Activated B cell treated with CpG ODN at 0.5 μM for 24 hours (primary cell): ENCODE measurements around the gene TTLL1. TPM values are rescaled to one million over a fixed set of nuclear protein-coding genes. Genes with fewer than 3 reads are reported as not detected.

Experiments used
- ATAC-seq: fragments of 200-7000 bp; cut with Tn5 transposase; one replicate; pipeline ENCODE4 v1.10.0; 2021; ENCODE audit warnings: low read depth, mild to moderate bottlenecking, moderate library complexity
- CTCF ChIA-PET: fragments of 350-600 bp; sonication (Branson Sonifier 250); formaldehyde crosslinking; loops from one replicate; lab custom pipeline; 2021; ENCODE audit warnings: antibody characterized with exemption; lab: Charles Lee
- POLR2A ChIA-PET: fragments of 350-600 bp; sonication (Branson Sonifier 250); formaldehyde crosslinking; loops from one replicate; lab custom pipeline; 2021; ENCODE audit warnings: antibody characterized with exemption; lab: Charles Lee
- DNase-seq: peaks from one replicate; pipeline ENCODE4 v3.0.0; 2022
- H3K27ac Mint-ChIP-seq: one replicate; pipeline ENCODE4 v1.8.0; 2020; ENCODE audit warnings: mixed read lengths
- H3K27me3 Mint-ChIP-seq: one replicate; pipeline ENCODE4 v1.8.0; 2021; ENCODE audit warnings: mixed read lengths
- H3K36me3 Mint-ChIP-seq: one replicate; pipeline ENCODE4 v1.8.0; 2021; ENCODE audit warnings: low read depth, mixed read lengths
- H3K4me1 Mint-ChIP-seq: one replicate; pipeline ENCODE4 v1.8.0; 2021; ENCODE audit warnings: mixed read lengths
- H3K4me3 Mint-ChIP-seq: one replicate; pipeline ENCODE4 v1.8.0; 2020; ENCODE audit warnings: mild to moderate bottlenecking, mixed read lengths
- H3K9me3 Mint-ChIP-seq: one replicate; pipeline ENCODE4 v1.8.0; 2020; ENCODE audit warnings: mixed read lengths
- intact Hi-C: fragments of 100-400 bp; cut with micrococcal nuclease; formaldehyde crosslinking; loops from one replicate; pipeline ENCODE4 v1.15.1; 2024
- total RNA-seq: library from RNA; stranded (reverse); gene quantifications from 2 replicates; pipeline ENCODE4 v1.2.3, GENCODE V29; 2022
- TF ChIP-seq, protein P1 (sequence below): fragments of 200-600 bp; IDR thresholded peaks from one replicate; pipeline ENCODE4 v1.8.0; 2022; ENCODE audit warnings: antibody characterized with exemption, mild to moderate bottlenecking

Gene TTLL1
- total RNA-seq, 1 donor from 2014 or later: 1.2 TPM

DNA sequence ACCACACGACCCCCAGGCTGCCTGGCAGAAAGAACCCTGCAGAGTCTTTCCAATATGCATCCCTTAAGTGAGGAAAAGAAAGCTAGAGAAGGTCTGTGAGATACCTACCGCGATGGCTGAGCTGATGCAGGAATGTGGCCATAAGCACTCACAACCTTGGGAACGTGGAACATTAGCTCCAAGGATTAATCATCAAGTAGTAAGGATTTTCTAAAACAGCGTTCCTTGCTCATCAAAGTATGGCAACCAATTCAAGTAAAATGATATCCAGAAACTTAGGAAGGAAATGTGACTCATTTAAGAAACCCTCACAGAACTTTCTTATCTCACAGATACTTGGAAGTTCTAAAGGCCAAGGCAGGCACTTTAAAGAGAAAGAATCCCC, 87.0 kb downstream of the TTLL1 start:
- Mint-ChIP-seq H3K4me1 (peaks cover 89% of the 10 kb centered on the region), H3K27ac (no peak overlapping the region), H3K4me3 (no peak overlapping the region), H3K27me3 (no peaks in the 10 kb centered on the region), H3K36me3 (no peaks in the 10 kb centered on the region), H3K9me3 (no peaks in the 10 kb centered on the region)
- ATAC-seq (no peak), DNase-seq (no peak)
- intact Hi-C loops: loop anchor here (5.0 kb wide), 1 partner anchor 35 kb away; no protein-coding TSS in a partner anchor
- TF ChIP-seq, protein P1, sequence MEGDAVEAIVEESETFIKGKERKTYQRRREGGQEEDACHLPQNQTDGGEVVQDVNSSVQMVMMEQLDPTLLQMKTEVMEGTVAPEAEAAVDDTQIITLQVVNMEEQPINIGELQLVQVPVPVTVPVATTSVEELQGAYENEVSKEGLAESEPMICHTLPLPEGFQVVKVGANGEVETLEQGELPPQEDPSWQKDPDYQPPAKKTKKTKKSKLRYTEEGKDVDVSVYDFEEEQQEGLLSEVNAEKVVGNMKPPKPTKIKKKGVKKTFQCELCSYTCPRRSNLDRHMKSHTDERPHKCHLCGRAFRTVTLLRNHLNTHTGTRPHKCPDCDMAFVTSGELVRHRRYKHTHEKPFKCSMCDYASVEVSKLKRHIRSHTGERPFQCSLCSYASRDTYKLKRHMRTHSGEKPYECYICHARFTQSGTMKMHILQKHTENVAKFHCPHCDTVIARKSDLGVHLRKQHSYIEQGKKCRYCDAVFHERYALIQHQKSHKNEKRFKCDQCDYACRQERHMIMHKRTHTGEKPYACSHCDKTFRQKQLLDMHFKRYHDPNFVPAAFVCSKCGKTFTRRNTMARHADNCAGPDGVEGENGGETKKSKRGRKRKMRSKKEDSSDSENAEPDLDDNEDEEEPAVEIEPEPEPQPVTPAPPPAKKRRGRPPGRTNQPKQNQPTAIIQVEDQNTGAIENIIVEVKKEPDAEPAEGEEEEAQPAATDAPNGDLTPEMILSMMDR: no peak
- CTCF ChIA-PET: interaction anchor here (1.5 to 2.0 kb wide), 2 partner anchors 79 to 134 kb away, joined by 3 to 8 read pairs; no protein-coding TSS in a partner anchor
- POLR2A ChIA-PET: interaction anchor here (3.0 kb wide), 1 partner anchor 12 kb away, joined by 21 read pairs; the partner anchor contains the start of gene PACSIN2

DNA sequence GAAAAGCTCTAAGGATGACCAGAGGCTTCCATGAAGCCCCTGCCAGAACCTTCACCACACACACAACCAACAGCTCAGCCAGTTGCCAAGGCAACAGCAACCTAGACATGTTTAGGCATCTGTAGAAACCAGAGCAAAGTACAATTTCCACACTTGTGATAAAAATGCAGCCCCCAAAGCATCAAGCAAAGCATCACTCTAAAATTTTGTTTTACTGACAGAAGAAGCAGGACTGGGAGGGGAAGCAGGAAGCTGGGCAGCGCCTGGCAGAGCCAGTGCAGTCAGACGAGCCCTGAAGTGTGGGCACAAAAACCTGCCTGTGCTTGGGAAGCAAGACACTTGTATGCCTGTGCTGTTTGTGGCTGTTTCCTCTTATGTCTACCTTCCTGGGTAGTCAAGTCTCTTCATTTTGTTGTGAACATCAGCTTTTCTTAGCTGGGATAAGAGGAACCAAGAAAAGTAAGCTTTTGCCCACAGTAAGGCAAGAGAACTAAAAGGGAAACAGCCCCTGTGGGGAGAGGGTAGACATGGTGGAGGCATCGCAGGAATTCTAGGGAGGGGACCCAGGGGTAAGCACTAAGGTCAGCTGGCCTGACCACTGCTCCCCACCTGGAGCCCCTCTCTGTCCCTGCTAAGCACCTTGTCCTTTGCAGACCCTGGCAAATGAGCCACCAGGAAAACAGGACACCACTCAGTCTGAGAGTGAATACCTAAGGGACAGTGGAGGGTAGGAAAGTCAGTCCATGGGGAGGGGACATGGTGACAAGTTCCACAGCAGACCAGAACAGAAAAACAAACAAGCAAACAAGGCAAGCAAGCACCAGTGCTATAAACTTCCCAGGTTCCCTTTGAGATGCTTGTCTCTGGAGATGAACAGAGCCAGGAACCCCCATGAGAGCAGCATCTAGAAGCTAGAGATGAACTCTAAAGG, 87.7 kb downstream of the TTLL1 start:
- ChIA-PET CTCF (interaction anchor here (1.5 to 2.0 kb wide), 2 partner anchors 79 to 133 kb away, joined by 3 to 8 read pairs; no protein-coding TSS in a partner anchor), POLR2A (interaction anchor here (0.6 to 3.0 kb wide), 3 partner anchors 13 to 77 kb away, joined by 3 to 21 read pairs (median 6); partner anchors contain the start of gene PACSIN2)
- peaks cover 87% of the 10 kb centered on the region for H3K4me1 Mint-ChIP-seq
- no peaks in the 10 kb centered on the region for H3K9me3 Mint-ChIP-seq
- no peaks in the 10 kb centered on the region for H3K27me3 Mint-ChIP-seq
- DNase-seq: no peak
- intact Hi-C loops: loop anchor here (2.0 to 5.0 kb wide), 2 partner anchors 13 to 34 kb away; partner anchors contain the start of gene PACSIN2
- peak overlapping the region; percentile 41 for H3K27ac Mint-ChIP-seq
- no peaks in the 10 kb centered on the region for H3K36me3 Mint-ChIP-seq
- TF ChIP-seq, protein P1: no peak
- H3K4me3 Mint-ChIP-seq: peak overlapping the region; percentile 3
- peak; percentile 55 for ATAC-seq

DNA sequence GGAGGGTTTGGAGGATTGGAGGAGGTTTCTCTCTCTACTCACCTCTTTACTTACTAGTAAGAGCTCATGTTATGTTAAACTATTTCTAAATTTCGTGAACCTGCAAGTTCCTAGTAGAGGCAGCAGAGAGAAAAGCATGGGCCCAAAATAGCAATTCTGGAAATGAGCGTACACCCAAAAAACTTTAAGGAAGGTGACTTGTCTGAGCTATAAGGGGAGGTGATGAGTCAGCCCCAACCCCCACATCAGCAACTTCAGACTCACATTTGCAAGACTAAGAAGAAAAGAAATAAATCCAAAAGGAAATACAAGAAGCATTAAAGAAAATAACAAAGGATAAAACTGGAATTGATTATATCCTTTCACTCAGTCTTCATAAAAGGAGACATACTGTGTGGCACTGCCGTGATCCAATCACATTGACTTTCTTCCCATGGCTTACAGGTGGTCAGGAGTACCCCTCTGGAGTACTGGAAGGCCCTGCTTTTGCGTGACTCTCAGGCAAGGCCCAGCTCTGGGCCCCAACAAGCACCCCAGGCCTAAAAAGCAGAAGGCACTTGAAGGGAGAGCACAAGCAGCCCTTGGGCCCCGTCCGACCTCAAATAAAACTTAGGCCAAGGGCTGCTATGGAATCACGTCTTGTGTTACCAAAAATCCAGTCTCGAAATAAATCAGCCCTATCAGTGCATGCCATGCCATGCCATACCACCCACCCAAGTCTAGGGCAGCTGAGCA, 88.6 kb downstream of the TTLL1 start:
- Mint-ChIP-seq H3K27me3 (no peaks in the 10 kb centered on the region), H3K36me3 (no peaks in the 10 kb centered on the region), H3K4me1 (peaks cover 86% of the 10 kb centered on the region), H3K27ac (peak overlapping the region; percentile 41), H3K4me3 (no peak overlapping the region), H3K9me3 (no peaks in the 10 kb centered on the region)
- no peak for DNase-seq
- ChIA-PET POLR2A (interaction anchor here (1.5 to 3.0 kb wide), 2 partner anchors 14 to 76 kb away, joined by 3 to 21 read pairs; partner anchors contain the start of gene PACSIN2), CTCF (interaction anchor here (1.0 to 2.0 kb wide), 2 partner anchors 12 to 133 kb away, joined by 3 to 8 read pairs; no protein-coding TSS in a partner anchor)
- TF ChIP-seq, protein P1: no peak
- intact Hi-C loops: loop anchor here (2.0 to 5.0 kb wide), 2 partner anchors 14 to 33 kb away; partner anchors contain the start of gene PACSIN2
- no peak for ATAC-seq

DNA sequence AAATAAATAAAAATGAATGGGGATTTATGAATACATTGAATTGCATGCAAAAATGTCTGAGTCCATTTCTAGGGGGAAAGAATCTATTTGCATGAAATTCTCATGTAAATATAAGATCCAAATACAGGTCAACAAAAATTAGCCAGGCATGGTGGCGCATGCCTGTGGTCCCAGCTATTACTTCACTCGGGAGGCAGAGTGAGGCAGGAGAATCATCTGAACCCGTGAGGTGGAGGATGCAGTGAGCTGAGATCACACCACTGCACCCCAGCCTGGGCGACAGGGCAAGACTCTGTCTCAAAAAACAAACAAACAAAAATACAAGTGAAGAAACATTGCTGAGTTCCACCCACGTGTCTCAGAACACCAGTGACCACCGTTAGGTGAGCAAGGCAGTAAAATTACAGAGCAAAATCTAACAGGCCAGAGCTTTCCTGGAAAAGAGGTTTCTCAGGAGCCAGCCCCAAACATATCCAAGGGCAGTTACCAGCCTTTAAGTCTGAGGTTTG, 91.6 kb downstream of the TTLL1 start:
- peak overlapping the region; percentile 24 for H3K4me3 Mint-ChIP-seq
- peaks cover 89% of the 10 kb centered on the region for H3K4me1 Mint-ChIP-seq
- peak overlapping the region; percentile 56 for H3K27ac Mint-ChIP-seq
- no peaks in the 10 kb centered on the region for H3K27me3 Mint-ChIP-seq
- H3K36me3 Mint-ChIP-seq: peaks cover 5% of the 10 kb centered on the region
- ChIA-PET CTCF (no interaction called here), POLR2A (interaction anchor here (0.7 to 1.5 kb wide), 3 partner anchors 16 to 76 kb away, joined by 3 to 7 read pairs (median 7); partner anchors contain the start of gene PACSIN2)
- DNase-seq (no peak), ATAC-seq (no peak)
- no peaks in the 10 kb centered on the region for H3K9me3 Mint-ChIP-seq
- intact Hi-C loops: no loop called here
- TF ChIP-seq, protein P1: no peak
